ENCODE results near the gene CNBD2. TPM values are rescaled to one million over a fixed set of nuclear protein-coding genes. Genes with fewer than 3 reads are reported as not detected.
"Not testable (repeated sequence)": the region's sequence is repeated elsewhere in the genome, so short reads cannot be mapped to it uniquely, and the experiment has no call there.

Gene CNBD2
- total and polyA plus RNA-seq, 12 donors: 2.1 to 18.0 (median 3.2) TPM

DNA sequence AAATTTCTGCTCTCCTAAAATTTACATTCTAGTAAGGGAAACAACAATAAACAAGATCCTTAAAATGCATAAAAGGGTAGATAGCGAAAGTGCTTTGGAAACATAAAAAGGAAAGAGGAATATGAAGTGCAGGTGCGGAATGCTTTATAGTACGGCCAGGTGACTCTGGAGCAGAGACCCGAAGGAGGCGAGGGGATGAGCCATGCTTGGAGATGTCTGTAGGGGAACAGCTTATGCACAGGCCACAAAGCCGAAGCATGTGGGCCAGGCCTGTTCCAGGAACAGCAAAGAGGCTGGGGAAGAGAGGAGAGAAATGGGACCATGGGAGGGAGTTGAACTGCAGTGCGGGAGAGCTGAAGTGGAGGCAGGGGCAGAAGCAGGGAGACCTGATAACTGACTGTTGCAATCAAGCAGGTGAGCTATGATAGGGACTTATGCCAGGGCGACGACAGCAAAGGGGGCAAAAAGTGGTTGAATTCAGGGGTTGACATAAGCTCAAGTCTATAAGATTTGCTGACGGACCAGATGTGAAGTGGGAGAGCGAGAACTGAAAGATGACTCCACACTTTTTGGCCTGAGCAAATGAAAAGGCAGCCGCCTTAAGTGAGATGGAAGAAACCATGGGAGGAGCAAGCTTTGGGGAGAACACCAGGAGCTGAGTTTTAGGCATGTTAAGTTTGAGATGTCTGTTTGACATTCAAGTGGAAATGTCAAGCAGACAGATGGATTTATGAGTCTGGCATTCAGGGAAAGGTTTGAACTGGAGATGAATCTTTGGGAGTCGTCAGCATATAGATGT lies 83.1 kb downstream of the CNBD2 start:
- ATAC-seq: no peak
- peaks cover 0 to 15% (median 0%) of the 10 kb centered on the region in 9 donors for H3K36me3 ChIP-seq
- no peak for DNase-seq
- peak overlapping the region in 9 of 10 donors; percentile 79 to 100 (median 99) for H3K4me3 ChIP-seq
- peak overlapping the region in 9 of 10 donors; percentile 96 to 100 (median 100) for H3K27ac ChIP-seq
- intact Hi-C loops (cut with DNase I): loop anchor here in 2 of 10 donors (1.0 to 2.0 kb wide), 2 partner anchors 13 kb away; no protein-coding TSS in a partner anchor
- no peaks in the 10 kb centered on the region for H3K27me3 ChIP-seq
- WGBS, 2 donors: 78% methylated on average over 13 of the region's 13 CpGs
- H3K9me3 ChIP-seq: no peaks in the 10 kb centered on the region
- TF ChIP-seq CTCF (IDR thresholded peaks at IDR 0.05): no peak
- H3K4me1 ChIP-seq: peaks cover 4 to 36% (median 28%) of the 10 kb centered on the region in 9 donors

- no peaks in the 10 kb centered on the region for H3K27me3 ChIP-seq
- H3K36me3 ChIP-seq: peaks cover 0 to 11% (median 0%) of the 10 kb centered on the region in 9 donors
- no peaks in the 10 kb centered on the region for H3K9me3 ChIP-seq
- no peak overlapping the region for H3K27ac ChIP-seq
- intact Hi-C loops (cut with DNase I): no loop called here
- no peak for DNase-seq
- no peak for ATAC-seq
- no peak overlapping the region for H3K4me3 ChIP-seq
- peaks cover under 1 to 30% (median 22%) of the 10 kb centered on the region in 9 donors for H3K4me1 ChIP-seq
- 86 to 88% methylated on average over 6 of the region's 6 CpGs for WGBS, 2 donors
- TF ChIP-seq CTCF (IDR thresholded peaks at IDR 0.05): no peak
Observed at GRCh38 chr20:36052117-36052513, 83.7 kb downstream of the CNBD2 start.

DNA sequence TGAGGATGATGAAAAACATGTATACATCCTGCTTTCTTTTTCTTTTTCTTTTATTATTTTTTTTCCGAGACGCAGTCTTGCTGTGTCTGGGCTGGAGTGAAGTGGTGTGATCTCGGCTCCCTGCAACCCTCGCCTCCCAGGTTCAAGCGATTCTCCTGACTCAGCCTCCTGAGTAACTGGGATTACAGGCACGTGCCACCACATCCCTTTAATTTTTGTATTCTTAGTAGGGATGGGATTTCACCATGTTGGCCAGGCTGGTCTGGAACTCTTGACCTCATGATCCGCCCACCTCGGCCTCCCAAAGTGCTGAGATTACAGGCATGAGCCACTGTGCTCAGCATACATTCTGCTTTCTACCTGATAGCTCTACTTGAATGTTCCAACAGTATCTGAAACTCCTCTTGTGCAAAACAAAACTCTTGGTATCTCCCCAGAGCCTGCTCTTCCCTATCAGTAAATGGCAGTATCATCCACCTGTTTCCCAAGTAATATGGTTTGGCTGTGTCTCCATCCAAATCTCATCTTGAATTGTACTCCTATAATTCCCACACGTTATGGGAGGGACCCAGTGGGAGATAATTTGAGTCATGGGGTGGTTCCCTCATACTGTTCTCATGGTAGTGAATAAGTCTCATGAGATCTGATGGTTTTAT lies 85.6 kb downstream of the CNBD2 start:
- H3K36me3 ChIP-seq; H3K27me3 ChIP-seq; ATAC-seq; H3K9me3 ChIP-seq; H3K27ac ChIP-seq; H3K4me3 ChIP-seq; intact Hi-C loops (cut with DNase I); DNase-seq: not testable (repeated sequence)
- peaks cover 0 to 11% (median 7%) of the 10 kb centered on the region in 9 donors for H3K4me1 ChIP-seq
- 83 to 87% methylated on average over 9 of the region's 9 CpGs for WGBS, 2 donors

DNA sequence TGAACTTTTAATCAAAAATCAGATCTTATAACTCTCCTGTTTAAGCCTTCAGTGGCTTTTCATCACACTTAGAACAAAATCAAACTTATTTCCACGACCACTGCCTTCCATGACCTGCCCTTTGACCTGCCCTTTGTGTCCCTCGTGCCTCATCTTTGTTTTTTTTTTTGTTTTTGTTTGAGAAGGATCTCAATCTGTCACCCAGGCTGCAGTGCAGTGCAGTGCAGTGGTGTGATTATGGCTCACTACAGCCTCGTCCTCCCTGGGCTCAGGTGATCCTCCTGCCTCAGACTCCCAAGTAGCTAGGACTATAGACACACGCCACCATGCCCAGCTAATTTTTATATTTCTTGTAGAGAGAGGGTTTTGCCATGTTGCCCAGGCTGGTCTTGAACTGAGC lies 86.8 kb downstream of the CNBD2 start:
- Histone ChIP-seq H3K9me3 (no peaks in the 10 kb centered on the region), H3K4me3 (no peak overlapping the region), H3K27me3 (no peaks in the 10 kb centered on the region), H3K36me3 (no peaks in the 10 kb centered on the region), H3K27ac (no peak overlapping the region), H3K4me1 (peaks cover 0 to 8% (median 7%) of the 10 kb centered on the region in 9 donors)
- intact Hi-C loops (cut with DNase I): no loop called here
- no peak for ATAC-seq
- 81 to 82% methylated on average over 4 of the region's 4 CpGs for WGBS, 2 donors
- no peak for TF ChIP-seq CTCF (IDR thresholded peaks at IDR 0.05)
- no peak for DNase-seq
